ENCODE measurements around the gene IQCB1. TPM values are rescaled to one million over a fixed set of nuclear protein-coding genes. Genes with fewer than 3 reads are reported as not detected.

Gene IQCB1, protein sequence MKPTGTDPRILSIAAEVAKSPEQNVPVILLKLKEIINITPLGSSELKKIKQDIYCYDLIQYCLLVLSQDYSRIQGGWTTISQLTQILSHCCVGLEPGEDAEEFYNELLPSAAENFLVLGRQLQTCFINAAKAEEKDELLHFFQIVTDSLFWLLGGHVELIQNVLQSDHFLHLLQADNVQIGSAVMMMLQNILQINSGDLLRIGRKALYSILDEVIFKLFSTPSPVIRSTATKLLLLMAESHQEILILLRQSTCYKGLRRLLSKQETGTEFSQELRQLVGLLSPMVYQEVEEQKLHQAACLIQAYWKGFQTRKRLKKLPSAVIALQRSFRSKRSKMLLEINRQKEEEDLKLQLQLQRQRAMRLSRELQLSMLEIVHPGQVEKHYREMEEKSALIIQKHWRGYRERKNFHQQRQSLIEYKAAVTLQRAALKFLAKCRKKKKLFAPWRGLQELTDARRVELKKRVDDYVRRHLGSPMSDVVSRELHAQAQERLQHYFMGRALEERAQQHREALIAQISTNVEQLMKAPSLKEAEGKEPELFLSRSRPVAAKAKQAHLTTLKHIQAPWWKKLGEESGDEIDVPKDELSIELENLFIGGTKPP
- total RNA-seq (10 to 100 TPM; 33.6 to 37.0 TPM), polyA plus RNA-seq (ENCODE audit: insufficient read depth, low read depth, low replicate concordance) (39.3 TPM)
- long read RNA-seq, donor 1, transcript IQCB1-201 (15 exons, 2,594 nt): major isoform, 7 of 14 reads
- long read RNA-seq, donor 1, partial matches to known transcripts: 6 of 14 reads
- long read RNA-seq, donor 1, other reads (novel, unspliced or antisense): 0 of 14 reads
- long read RNA-seq, donor 2, partial matches to known transcripts: 0 of 3 reads
- long read RNA-seq, donor 2, other reads (novel, unspliced or antisense): 0 of 3 reads

DNA sequence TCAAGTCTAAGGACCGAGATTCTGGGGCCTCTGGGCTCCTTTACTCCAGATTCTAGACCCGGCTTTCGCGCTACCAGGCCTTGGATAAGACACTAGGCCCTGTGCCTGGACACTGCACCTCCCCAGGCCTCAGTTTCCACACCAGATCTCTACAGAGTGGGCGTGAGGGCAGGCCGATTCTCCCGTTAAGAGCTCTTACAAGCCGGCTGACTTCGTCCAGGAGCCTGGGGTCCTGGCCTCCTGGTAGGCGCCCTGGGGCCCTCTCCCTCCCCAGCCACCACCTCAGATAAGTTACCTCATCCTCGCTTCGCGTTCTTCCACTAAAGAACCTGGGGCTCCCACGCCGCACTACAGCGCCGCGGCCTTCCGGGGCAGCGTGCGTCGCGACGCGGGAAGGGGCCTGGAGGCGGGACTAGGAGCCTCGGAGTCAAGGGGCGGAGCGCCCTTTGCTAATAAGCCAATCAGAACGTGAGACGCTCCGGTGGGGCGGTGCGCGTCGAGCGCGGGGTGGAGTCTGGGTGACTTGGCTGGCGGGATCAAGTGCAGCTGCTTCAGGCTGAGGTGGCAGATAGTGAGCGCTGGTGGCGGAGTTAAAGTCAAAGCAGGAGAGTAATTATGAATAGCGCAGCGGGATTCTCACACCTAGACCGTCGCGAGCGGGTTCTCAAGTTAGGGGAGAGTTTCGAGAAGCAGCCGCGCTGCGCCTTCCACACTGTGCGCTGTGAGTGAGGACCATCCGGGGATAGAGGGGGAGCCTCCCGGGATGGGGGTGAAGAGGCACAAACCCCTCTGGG lies at the start of gene IQCB1, which contains the start of gene EAF2:
Gene IQCB1 (minus strand): TSS at position 390 of the 794 bp plus-strand sequence. CDS start 6,100 bp downstream, outside the sequence.
Gene EAF2 (plus strand): TSS at position 539 of the 794 bp plus-strand sequence. CDS start 77 bp downstream, at position 616.
- peak within 1 kb of the TSS; percentile 60 to 66 for H3K4me3 ChIP-seq
- intact Hi-C loops (cut with DNase I; ENCODE audit: low total_unique reads): no loop called here

DNA sequence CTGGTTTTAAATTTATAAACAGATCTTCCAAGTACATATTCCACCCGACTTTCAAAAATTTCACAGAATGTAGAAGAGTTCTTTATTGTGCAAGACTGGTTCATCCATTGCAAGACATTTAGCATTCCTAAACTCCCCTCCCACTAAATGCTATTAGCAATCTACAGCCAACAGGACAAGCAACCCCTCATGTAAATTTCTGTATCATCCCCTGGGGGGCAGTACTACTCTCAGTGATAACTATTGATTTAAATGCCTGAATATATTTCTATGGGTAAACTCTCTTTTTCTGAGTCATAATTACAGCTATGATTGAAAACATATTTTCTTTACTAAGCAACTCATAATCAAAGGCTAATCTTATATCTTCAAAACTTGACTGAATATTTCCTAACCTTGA lies 48.6 kb upstream of the IQCB1 start:
- peak; percentile 16 for DNase-seq
- Histone ChIP-seq H3K4me3 (no peak overlapping the region), H3K36me3 (ENCODE audit: low read depth, missing control alignments) (no peaks in the 10 kb centered on the region), H3K4me1 (no peaks in the 10 kb centered on the region), H3K27ac (no peak overlapping the region), H3K9me3 (no peaks in the 10 kb centered on the region), H3K27me3 (no peaks in the 10 kb centered on the region)
- 55 to 65% methylated on average over 1 of the region's 1 CpG for WGBS, 2 donors
- TF ChIP-seq POLR2A (IDR thresholded peaks at IDR 0.05): no peak
- TF ChIP-seq, protein P1, sequence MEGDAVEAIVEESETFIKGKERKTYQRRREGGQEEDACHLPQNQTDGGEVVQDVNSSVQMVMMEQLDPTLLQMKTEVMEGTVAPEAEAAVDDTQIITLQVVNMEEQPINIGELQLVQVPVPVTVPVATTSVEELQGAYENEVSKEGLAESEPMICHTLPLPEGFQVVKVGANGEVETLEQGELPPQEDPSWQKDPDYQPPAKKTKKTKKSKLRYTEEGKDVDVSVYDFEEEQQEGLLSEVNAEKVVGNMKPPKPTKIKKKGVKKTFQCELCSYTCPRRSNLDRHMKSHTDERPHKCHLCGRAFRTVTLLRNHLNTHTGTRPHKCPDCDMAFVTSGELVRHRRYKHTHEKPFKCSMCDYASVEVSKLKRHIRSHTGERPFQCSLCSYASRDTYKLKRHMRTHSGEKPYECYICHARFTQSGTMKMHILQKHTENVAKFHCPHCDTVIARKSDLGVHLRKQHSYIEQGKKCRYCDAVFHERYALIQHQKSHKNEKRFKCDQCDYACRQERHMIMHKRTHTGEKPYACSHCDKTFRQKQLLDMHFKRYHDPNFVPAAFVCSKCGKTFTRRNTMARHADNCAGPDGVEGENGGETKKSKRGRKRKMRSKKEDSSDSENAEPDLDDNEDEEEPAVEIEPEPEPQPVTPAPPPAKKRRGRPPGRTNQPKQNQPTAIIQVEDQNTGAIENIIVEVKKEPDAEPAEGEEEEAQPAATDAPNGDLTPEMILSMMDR (IDR thresholded peaks at IDR 0.05): peak in 2 of 3 experiments; percentile 6 to 37
- intact Hi-C loops (cut with DNase I; ENCODE audit: low total_unique reads): no loop called here

More for the DNA sequence above, at the start of gene IQCB1, which contains the start of gene EAF2:
- Histone ChIP-seq H3K9me3 (no peaks in the 10 kb centered on the region), H3K4me1 (peaks cover 4% of the 10 kb centered on the region), H3K36me3 (ENCODE audit: low read depth, missing control alignments) (no peaks in the 10 kb centered on the region), H3K27ac (peak within 1 kb of the TSS; percentile 53 to 60), H3K27me3 (no peaks in the 10 kb centered on the region)
- 0 to 1% methylated on average over 7 to 51 of the region's 54 CpGs for WGBS, 2 donors
- peak; percentile 70 for TF ChIP-seq POLR2A (IDR thresholded peaks at IDR 0.05)
- TF ChIP-seq, protein P1 (IDR thresholded peaks at IDR 0.05): no peak
- peak; percentile 98 for DNase-seq

GRCh38 chr3:121878411-121878810 lies 43.6 kb upstream of the IQCB1 start:
- Histone ChIP-seq H3K27ac (no peak overlapping the region), H3K9me3 (no peaks in the 10 kb centered on the region), H3K4me3 (no peak overlapping the region), H3K36me3 (ENCODE audit: low read depth, missing control alignments) (no peaks in the 10 kb centered on the region), H3K4me1 (no peaks in the 10 kb centered on the region), H3K27me3 (no peaks in the 10 kb centered on the region)
- DNase-seq: no peak
- intact Hi-C loops (cut with DNase I; ENCODE audit: low total_unique reads): no loop called here
- TF ChIP-seq POLR2A (IDR thresholded peaks at IDR 0.05): no peak
- TF ChIP-seq, protein P1 (IDR thresholded peaks at IDR 0.05): no peak
- 91 to 96% methylated on average over 1 of the region's 1 CpG for WGBS, 2 donors

- H3K27ac ChIP-seq: no peak overlapping the region
- H3K4me1 ChIP-seq: no peaks in the 10 kb centered on the region
- no peaks in the 10 kb centered on the region for H3K27me3 ChIP-seq
- intact Hi-C loops (cut with DNase I; ENCODE audit: low total_unique reads): no loop called here
- no peak overlapping the region for H3K4me3 ChIP-seq
- no peak for DNase-seq
- no peaks in the 10 kb centered on the region for H3K9me3 ChIP-seq
- no peaks in the 10 kb centered on the region for H3K36me3 ChIP-seq (ENCODE audit: low read depth, missing control alignments)
- 89 to 90% methylated on average over 1 of the region's 1 CpG for WGBS, 2 donors
- TF ChIP-seq POLR2A (IDR thresholded peaks at IDR 0.05): no peak
- TF ChIP-seq, protein P1 (IDR thresholded peaks at IDR 0.05): no peak
Measured at GRCh38 chr3:121871430-121871829, 36.6 kb upstream of the IQCB1 start.
